A673 (cell line): ENCODE results near the gene NR0B2.

ENCODE experiments used
- CTCF ChIP-seq: fragments of 300-800, 200-600 bp; sonication (generic); conservative IDR thresholded peaks from 2 replicates; pipeline ENCODE4 v1.5.1; 2017; ENCODE audit warnings: low read depth, mild to moderate bottlenecking, antibody characterized with exemption, low read length, moderate library complexity, mixed read lengths
- EZH2 ChIP-seq: fragments of 200-600 bp; sonication (generic); IDR thresholded peaks from 2 replicates; pipeline ENCODE4 v1.6.1; 2017; ENCODE audit warnings: borderline replicate concordance, low read depth, mild to moderate bottlenecking, mixed read lengths, antibody characterized with exemption, low read length; ENCODE audit not compliant: poor library complexity, severe bottlenecking

- TF ChIP-seq CTCF (no peak), EZH2 (no peak)
These were observed 1.5 kb upstream of the NR0B2 start for GRCh38 chr1:26915204-26915842.
